GM23338 (cell line): ENCODE measurements around the gene CLEC7A. TPM values are rescaled to one million over a fixed set of nuclear protein-coding genes. Genes with fewer than 3 reads are reported as not detected.

Experiments used
- ATAC-seq: fragments of 200-7000 bp; cut with Tn5 transposase; 3 replicates; pipeline ENCODE4 v1.9.1; 2020
- DNase-seq: peaks from one replicate; pipeline ENCODE4 v3.0.0-alpha.2; 2015; ENCODE audit warnings: low spot score
- H2AFZ ChIP-seq: fragments of 200-600 bp; sonication (generic); 2 replicates; pipeline ENCODE4 v1.8.0; 2016; ENCODE audit warnings: antibody characterized with exemption, mild to moderate bottlenecking, moderate library complexity
- H3F3A ChIP-seq: fragments of 200-600 bp; sonication (generic); replicated peaks from 2 replicates; pipeline ENCODE4 v1.8.0; 2017; ENCODE audit warnings: antibody characterized with exemption, mixed run types, low read depth
- H3K27ac ChIP-seq: fragments of 200-600 bp; sonication (generic); 2 replicates; pipeline ENCODE4 v1.6.1; 2016; ENCODE audit warnings: low read depth
- H3K27me3 ChIP-seq: fragments of 200-600 bp; sonication (generic); 2 replicates; pipeline ENCODE4 v1.8.0; 2016; ENCODE audit warnings: mild to moderate bottlenecking, mixed run types, moderate library complexity; ENCODE audit not compliant: insufficient read depth
- H3K36me3 ChIP-seq: fragments of 200-600 bp; sonication (generic); 2 replicates; pipeline ENCODE4 v1.8.0; 2016; ENCODE audit warnings: mild to moderate bottlenecking; ENCODE audit not compliant: insufficient read depth
- H3K4me1 ChIP-seq: fragments of 200-600 bp; sonication (generic); 2 replicates; pipeline ENCODE4 v1.8.0; 2016; ENCODE audit warnings: mild to moderate bottlenecking, moderate library complexity; ENCODE audit not compliant: insufficient read depth
- H3K4me2 ChIP-seq: fragments of 200-600 bp; sonication (generic); 2 replicates; pipeline ENCODE4 v1.7.1; 2017; ENCODE audit warnings: mixed run types
- H3K4me3 ChIP-seq: fragments of 200-600 bp; sonication (generic); 2 replicates; pipeline ENCODE4 v1.6.1; 2016; ENCODE audit warnings: mixed run types
- H3K79me2 ChIP-seq: fragments of 200-600 bp; sonication (generic); replicated peaks from 2 replicates; pipeline ENCODE4 v1.8.0; 2017; ENCODE audit warnings: mild to moderate bottlenecking; ENCODE audit not compliant: insufficient read depth
- H3K9me2 ChIP-seq: fragments of 200-600 bp; sonication (generic); 2 replicates; pipeline ENCODE4 v1.8.0; 2017; ENCODE audit not compliant: insufficient read depth
- H4K20me1 ChIP-seq: fragments of 200-600 bp; sonication (generic); replicated peaks from 2 replicates; pipeline ENCODE4 v1.8.0; 2017; ENCODE audit warnings: mild to moderate bottlenecking; ENCODE audit not compliant: insufficient read depth
- H3K27ac Mint-ChIP-seq: 2 replicates; pipeline ENCODE4 v1.8.0; 2020; ENCODE audit warnings: inconsistent platforms, mild to moderate bottlenecking, moderate library complexity, mixed read lengths
- H3K27me3 Mint-ChIP-seq: 3 replicates; pipeline ENCODE4 v1.8.0; 2022; ENCODE audit warnings: low read depth, mild to moderate bottlenecking, moderate library complexity, mixed read lengths, inconsistent platforms; ENCODE audit not compliant: insufficient read depth, poor library complexity
- H3K36me3 Mint-ChIP-seq: 3 replicates; pipeline ENCODE4 v1.8.0; 2021; ENCODE audit warnings: low read depth, mild to moderate bottlenecking, inconsistent platforms, moderate library complexity, mixed read lengths
- H3K4me1 Mint-ChIP-seq: 3 replicates; pipeline ENCODE4 v1.8.0; 2020; ENCODE audit warnings: mild to moderate bottlenecking, inconsistent platforms, mixed read lengths
- H3K4me3 Mint-ChIP-seq: 3 replicates; pipeline ENCODE4 v1.8.0; 2021; ENCODE audit warnings: moderate library complexity, mild to moderate bottlenecking, inconsistent platforms, mixed read lengths
- H3K9me3 Mint-ChIP-seq: 3 replicates; pipeline ENCODE4 v1.8.0; 2020; ENCODE audit warnings: moderate library complexity, mild to moderate bottlenecking, inconsistent platforms, mixed read lengths
- EZH2 ChIP-seq: fragments of 200-600 bp; sonication (generic); IDR thresholded peaks from one replicate; pipeline ENCODE4 v1.8.0; 2017; ENCODE audit warnings: antibody characterized with exemption, mild to moderate bottlenecking, low read depth; ENCODE audit not compliant: unreplicated experiment
- JUNB ChIP-seq: IDR thresholded peaks from one replicate; pipeline ENCODE4 v1.6.1; 2016; ENCODE audit warnings: antibody characterized with exemption; ENCODE audit not compliant: unreplicated experiment
- NANOG ChIP-seq: IDR thresholded peaks from 2 replicates; pipeline ENCODE4 v1.6.1; 2016; ENCODE audit warnings: antibody characterized with exemption, borderline replicate concordance
- STAT1 ChIP-seq: IDR thresholded peaks from one replicate; pipeline ENCODE4 v1.6.1; 2016; ENCODE audit warnings: antibody characterized with exemption; ENCODE audit not compliant: unreplicated experiment
- ZNF114 ChIP-seq: fragments of 250-450 bp; sonication (Bioruptor Pico); IDR thresholded peaks from 2 replicates; pipeline ENCODE4 v1.5.0; 2020; ENCODE audit warnings: mild to moderate bottlenecking, moderate library complexity
- ZNF331 ChIP-seq: fragments of 250-450 bp; sonication (Bioruptor Pico); IDR thresholded peaks from 2 replicates; pipeline ENCODE4 v1.5.0; 2020; ENCODE audit warnings: low read depth, mild to moderate bottlenecking, moderate library complexity
- polyA plus RNA-seq: library from polyadenylated mRNA; unstranded; fragments of >200 nt; fragmentation: Nextera tagmentation; extraction: Ambion mirVana; gene quantifications from 2 replicates; pipeline ENCODE4 v1.2.1, GENCODE V29; 2016
- total RNA-seq: library from RNA; depleted of rRNA; stranded (reverse); fragments of >200 nt; shearing (Covaris generic); gene quantifications from 2 replicates; pipeline ENCODE4 v1.2.3, GENCODE V29; 2014
- TF ChIP-seq, protein P1 (sequence below): IDR thresholded peaks from one replicate; pipeline ENCODE4 v1.6.1; 2018; ENCODE audit warnings: antibody characterized with exemption; ENCODE audit not compliant: unreplicated experiment
- TF ChIP-seq, protein P2 (sequence below), 2 experiments: fragments of 200-600 bp in 1 of 2; sonication (generic) in 1 of 2; conservative IDR thresholded peaks; 2 replicates each; pipeline versions ENCODE4 v1.5.1 to v1.6.1; 2016 to 2017; ENCODE audit warnings: antibody characterized with exemption in 2 of 2, low read depth in 2 of 2, mild to moderate bottlenecking in 2 of 2, moderate library complexity in 1 of 2
- TF ChIP-seq, protein P3 (sequence below): fragments of 250-450 bp; sonication (Bioruptor Pico); IDR thresholded peaks from 2 replicates; pipeline ENCODE4 v1.5.0; 2020; ENCODE audit warnings: mild to moderate bottlenecking, moderate library complexity

Gene CLEC7A
- total and polyA plus RNA-seq, 2 experiments from 2014 or later, result 0.39 TPM; not detected in 1

DNA sequence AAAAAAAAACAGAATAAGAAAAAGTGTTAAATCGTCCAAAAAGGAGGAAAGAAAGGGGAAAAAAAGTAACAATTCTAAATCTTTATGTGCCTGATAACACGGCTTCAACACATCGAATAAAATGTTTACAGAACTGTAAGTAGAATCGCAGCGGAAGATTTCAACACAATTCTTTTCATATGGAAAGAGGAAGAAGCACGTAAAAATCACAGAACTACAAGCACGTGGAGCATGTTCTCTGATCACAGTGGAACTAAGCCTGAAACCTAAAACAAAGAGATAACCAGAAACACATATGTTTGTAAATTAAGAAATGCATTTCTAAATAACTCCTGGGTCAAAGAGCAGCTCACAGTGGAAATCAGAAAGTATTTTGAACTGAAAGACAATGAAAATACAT, 8.7 kb downstream of the CLEC7A start (continued):
- TF ChIP-seq, protein P1, sequence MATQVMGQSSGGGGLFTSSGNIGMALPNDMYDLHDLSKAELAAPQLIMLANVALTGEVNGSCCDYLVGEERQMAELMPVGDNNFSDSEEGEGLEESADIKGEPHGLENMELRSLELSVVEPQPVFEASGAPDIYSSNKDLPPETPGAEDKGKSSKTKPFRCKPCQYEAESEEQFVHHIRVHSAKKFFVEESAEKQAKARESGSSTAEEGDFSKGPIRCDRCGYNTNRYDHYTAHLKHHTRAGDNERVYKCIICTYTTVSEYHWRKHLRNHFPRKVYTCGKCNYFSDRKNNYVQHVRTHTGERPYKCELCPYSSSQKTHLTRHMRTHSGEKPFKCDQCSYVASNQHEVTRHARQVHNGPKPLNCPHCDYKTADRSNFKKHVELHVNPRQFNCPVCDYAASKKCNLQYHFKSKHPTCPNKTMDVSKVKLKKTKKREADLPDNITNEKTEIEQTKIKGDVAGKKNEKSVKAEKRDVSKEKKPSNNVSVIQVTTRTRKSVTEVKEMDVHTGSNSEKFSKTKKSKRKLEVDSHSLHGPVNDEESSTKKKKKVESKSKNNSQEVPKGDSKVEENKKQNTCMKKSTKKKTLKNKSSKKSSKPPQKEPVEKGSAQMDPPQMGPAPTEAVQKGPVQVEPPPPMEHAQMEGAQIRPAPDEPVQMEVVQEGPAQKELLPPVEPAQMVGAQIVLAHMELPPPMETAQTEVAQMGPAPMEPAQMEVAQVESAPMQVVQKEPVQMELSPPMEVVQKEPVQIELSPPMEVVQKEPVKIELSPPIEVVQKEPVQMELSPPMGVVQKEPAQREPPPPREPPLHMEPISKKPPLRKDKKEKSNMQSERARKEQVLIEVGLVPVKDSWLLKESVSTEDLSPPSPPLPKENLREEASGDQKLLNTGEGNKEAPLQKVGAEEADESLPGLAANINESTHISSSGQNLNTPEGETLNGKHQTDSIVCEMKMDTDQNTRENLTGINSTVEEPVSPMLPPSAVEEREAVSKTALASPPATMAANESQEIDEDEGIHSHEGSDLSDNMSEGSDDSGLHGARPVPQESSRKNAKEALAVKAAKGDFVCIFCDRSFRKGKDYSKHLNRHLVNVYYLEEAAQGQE, result no peak

DNA sequence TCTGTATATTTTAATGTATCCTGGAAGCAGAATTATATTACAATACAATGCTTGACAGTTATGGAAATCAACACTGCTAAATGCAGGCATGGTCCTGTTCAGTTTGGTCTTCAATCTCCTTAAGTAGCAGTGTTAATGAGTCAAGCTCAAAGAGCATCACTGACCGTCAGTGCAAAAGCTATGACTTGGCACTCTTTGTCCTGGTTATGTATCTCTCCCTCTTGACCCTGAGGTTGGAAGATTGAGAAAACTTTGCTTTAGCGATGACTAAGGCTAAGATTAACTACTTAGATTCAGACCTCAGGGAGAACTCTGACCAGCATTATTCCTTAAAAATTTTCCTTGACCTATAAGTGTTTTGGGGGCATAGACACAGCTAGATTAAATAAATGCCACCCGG, 10.9 kb downstream of the CLEC7A start:
- H3K79me2 ChIP-seq, result no peaks in the 10 kb centered on the region
- H2AFZ ChIP-seq, result no peak overlapping the region
- no peaks in the 10 kb centered on the region for H3K36me3 ChIP-seq
- no peak overlapping the region for H3K4me2 ChIP-seq
- no peak for ATAC-seq
- no peak for DNase-seq
- no peaks in the 10 kb centered on the region for H3K4me1 ChIP-seq
- Mint-ChIP-seq H3K9me3 (no peaks in the 10 kb centered on the region), H3K27ac (no peak overlapping the region; the same call in 1 of the 2 replicates), H3K4me1 (no peaks in the 10 kb centered on the region), H3K36me3 (no peaks in the 10 kb centered on the region), H3K4me3 (no peak overlapping the region), H3K27me3 (peaks cover 2% of the 10 kb centered on the region)
- H3K9me2 ChIP-seq, result no peaks in the 10 kb centered on the region
- H4K20me1 ChIP-seq, result no peaks in the 10 kb centered on the region
- no peaks in the 10 kb centered on the region for H3F3A ChIP-seq
- H3K27me3 ChIP-seq, result no peaks in the 10 kb centered on the region
- H3K4me3 ChIP-seq, result no peak overlapping the region
- H3K27ac ChIP-seq, result no peak overlapping the region
- TF ChIP-seq EZH2 (no peak), ZNF331 (CRISPR knock-in tag) (no peak), STAT1 (no peak), NANOG (no peak), JUNB (no peak), ZNF114 (CRISPR knock-in tag) (no peak)
- TF ChIP-seq, protein P2, sequence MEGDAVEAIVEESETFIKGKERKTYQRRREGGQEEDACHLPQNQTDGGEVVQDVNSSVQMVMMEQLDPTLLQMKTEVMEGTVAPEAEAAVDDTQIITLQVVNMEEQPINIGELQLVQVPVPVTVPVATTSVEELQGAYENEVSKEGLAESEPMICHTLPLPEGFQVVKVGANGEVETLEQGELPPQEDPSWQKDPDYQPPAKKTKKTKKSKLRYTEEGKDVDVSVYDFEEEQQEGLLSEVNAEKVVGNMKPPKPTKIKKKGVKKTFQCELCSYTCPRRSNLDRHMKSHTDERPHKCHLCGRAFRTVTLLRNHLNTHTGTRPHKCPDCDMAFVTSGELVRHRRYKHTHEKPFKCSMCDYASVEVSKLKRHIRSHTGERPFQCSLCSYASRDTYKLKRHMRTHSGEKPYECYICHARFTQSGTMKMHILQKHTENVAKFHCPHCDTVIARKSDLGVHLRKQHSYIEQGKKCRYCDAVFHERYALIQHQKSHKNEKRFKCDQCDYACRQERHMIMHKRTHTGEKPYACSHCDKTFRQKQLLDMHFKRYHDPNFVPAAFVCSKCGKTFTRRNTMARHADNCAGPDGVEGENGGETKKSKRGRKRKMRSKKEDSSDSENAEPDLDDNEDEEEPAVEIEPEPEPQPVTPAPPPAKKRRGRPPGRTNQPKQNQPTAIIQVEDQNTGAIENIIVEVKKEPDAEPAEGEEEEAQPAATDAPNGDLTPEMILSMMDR (conservative IDR thresholded peaks at IDR 0.05; ENCODE audit: low read depth in 2 of 2), result no peak
- TF ChIP-seq, protein P3, sequence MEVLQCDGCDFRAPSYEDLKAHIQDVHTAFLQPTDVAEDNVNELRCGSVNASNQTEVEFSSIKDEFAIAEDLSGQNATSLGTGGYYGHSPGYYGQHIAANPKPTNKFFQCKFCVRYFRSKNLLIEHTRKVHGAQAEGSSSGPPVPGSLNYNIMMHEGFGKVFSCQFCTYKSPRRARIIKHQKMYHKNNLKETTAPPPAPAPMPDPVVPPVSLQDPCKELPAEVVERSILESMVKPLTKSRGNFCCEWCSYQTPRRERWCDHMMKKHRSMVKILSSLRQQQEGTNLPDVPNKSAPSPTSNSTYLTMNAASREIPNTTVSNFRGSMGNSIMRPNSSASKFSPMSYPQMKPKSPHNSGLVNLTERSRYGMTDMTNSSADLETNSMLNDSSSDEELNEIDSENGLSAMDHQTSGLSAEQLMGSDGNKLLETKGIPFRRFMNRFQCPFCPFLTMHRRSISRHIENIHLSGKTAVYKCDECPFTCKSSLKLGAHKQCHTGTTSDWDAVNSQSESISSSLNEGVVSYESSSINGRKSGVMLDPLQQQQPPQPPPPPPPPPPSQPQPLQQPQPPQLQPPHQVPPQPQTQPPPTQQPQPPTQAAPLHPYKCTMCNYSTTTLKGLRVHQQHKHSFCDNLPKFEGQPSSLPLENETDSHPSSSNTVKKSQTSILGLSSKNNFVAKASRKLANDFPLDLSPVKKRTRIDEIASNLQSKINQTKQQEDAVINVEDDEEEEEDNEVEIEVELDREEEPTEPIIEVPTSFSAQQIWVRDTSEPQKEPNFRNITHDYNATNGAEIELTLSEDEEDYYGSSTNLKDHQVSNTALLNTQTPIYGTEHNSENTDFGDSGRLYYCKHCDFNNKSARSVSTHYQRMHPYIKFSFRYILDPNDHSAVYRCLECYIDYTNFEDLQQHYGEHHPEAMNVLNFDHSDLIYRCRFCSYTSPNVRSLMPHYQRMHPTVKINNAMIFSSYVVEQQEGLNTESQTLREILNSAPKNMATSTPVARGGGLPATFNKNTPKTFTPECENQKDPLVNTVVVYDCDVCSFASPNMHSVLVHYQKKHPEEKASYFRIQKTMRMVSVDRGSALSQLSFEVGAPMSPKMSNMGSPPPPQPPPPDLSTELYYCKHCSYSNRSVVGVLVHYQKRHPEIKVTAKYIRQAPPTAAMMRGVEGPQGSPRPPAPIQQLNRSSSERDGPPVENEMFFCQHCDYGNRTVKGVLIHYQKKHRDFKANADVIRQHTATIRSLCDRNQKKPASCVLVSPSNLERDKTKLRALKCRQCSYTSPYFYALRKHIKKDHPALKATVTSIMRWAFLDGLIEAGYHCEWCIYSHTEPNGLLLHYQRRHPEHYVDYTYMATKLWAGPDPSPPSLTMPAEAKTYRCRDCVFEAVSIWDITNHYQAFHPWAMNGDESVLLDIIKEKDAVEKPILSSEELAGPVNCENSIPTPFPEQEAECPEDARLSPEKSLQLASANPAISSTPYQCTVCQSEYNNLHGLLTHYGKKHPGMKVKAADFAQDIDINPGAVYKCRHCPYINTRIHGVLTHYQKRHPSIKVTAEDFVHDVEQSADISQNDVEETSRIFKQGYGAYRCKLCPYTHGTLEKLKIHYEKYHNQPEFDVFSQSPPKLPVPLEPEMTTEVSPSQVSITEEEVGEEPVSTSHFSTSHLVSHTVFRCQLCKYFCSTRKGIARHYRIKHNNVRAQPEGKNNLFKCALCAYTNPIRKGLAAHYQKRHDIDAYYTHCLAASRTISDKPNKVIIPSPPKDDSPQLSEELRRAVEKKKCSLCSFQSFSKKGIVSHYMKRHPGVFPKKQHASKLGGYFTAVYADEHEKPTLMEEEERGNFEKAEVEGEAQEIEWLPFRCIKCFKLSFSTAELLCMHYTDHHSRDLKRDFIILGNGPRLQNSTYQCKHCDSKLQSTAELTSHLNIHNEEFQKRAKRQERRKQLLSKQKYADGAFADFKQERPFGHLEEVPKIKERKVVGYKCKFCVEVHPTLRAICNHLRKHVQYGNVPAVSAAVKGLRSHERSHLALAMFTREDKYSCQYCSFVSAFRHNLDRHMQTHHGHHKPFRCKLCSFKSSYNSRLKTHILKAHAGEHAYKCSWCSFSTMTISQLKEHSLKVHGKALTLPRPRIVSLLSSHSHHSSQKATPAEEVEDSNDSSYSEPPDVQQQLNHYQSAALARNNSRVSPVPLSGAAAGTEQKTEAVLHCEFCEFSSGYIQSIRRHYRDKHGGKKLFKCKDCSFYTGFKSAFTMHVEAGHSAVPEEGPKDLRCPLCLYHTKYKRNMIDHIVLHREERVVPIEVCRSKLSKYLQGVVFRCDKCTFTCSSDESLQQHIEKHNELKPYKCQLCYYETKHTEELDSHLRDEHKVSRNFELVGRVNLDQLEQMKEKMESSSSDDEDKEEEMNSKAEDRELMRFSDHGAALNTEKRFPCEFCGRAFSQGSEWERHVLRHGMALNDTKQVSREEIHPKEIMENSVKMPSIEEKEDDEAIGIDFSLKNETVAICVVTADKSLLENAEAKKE (CRISPR knock-in tag), result no peak
- TF ChIP-seq, protein P1, result no peak
